CD4-positive, alpha-beta T cell (primary cell): Measurements from ENCODE around the gene CMIP. TPM values are rescaled to one million over a fixed set of nuclear protein-coding genes. Genes with fewer than 3 reads are reported as not detected.
A peak's percentile ranks its signal among the peaks of the same experiment; 100 is the strongest.

Experiments
- ATAC-seq: fragments of 200-7000 bp; cut with Tn5 transposase; one replicate; pipeline ENCODE4 v1.10.0; 2022; ENCODE audit warnings: mild to moderate bottlenecking; ENCODE audit not compliant: poor library complexity
- CTCF ChIA-PET: fragments of 350-600 bp; sonication (Branson Sonifier 250); formaldehyde crosslinking; loops from one replicate; lab custom pipeline; 2021; ENCODE audit warnings: antibody characterized with exemption, inconsistent platforms; lab: Charles Lee
- POLR2A ChIA-PET: fragments of 350-600 bp; sonication (Branson Sonifier 250); formaldehyde crosslinking; loops from one replicate; lab custom pipeline; 2021; ENCODE audit warnings: antibody characterized with exemption, inconsistent platforms; lab: Charles Lee
- DNase-seq, 14 experiments: peaks; one replicate each; pipeline ENCODE4 v3.0.0-alpha.2; 2013 to 2020; ENCODE audit warnings: mixed read lengths in 2 of 14
- H3K27ac ChIP-seq, 2 donors: one replicate each; pipeline versions ENCODE4 v1.5.1 to v1.7.0; 2013; ENCODE audit warnings: low read length in 2 of 2, low read depth in 1 of 2, mild to moderate bottlenecking in 1 of 2
- H3K27me3 ChIP-seq, 2 experiments: 1 replicate in 1 of 2; 2 replicates in 1 of 2; pipeline versions ENCODE4 v1.6.1 to v1.7.0; 2013; ENCODE audit warnings: low read length in 2 of 2, control low read depth in 1 of 2, mild to moderate bottlenecking in 1 of 2, moderate library complexity in 1 of 2; ENCODE audit not compliant: insufficient read depth in 2 of 2, control insufficient read depth in 1 of 2
- H3K36me3 ChIP-seq: one replicate; pipeline ENCODE4 v1.6.1; 2013; ENCODE audit warnings: low read length, control low read depth; ENCODE audit not compliant: insufficient read depth
- H3K4me1 ChIP-seq: one replicate; pipeline ENCODE4 v1.6.1; 2013; ENCODE audit warnings: low read length, control low read depth; ENCODE audit not compliant: insufficient read depth
- H3K4me3 ChIP-seq: one replicate; pipeline ENCODE4 v1.5.1; 2013; ENCODE audit warnings: mild to moderate bottlenecking, low read length, moderate library complexity
- H3K9me3 ChIP-seq, 2 experiments: 1 replicate in 1 of 2; 2 replicates in 1 of 2; pipeline versions ENCODE4 v1.6.1 to v1.7.0; 2013; ENCODE audit warnings: low read length in 2 of 2, mild to moderate bottlenecking in 2 of 2, control low read depth in 1 of 2, moderate library complexity in 1 of 2; ENCODE audit not compliant: control insufficient read depth in 1 of 2, insufficient read depth in 1 of 2
- H3K27ac Mint-ChIP-seq: one replicate; pipeline ENCODE4 v1.8.0; 2020; ENCODE audit warnings: mixed read lengths
- H3K27me3 Mint-ChIP-seq: one replicate; pipeline ENCODE4 v1.8.0; 2021; ENCODE audit warnings: mixed read lengths
- H3K36me3 Mint-ChIP-seq: one replicate; pipeline ENCODE4 v1.8.0; 2021; ENCODE audit warnings: low read depth, mixed read lengths
- H3K4me1 Mint-ChIP-seq: one replicate; pipeline ENCODE4 v1.8.0; 2021; ENCODE audit warnings: low read depth, mixed read lengths
- H3K4me3 Mint-ChIP-seq: one replicate; pipeline ENCODE4 v1.8.0; 2020; ENCODE audit warnings: mild to moderate bottlenecking, mixed read lengths
- H3K9me3 Mint-ChIP-seq: one replicate; pipeline ENCODE4 v1.8.0; 2020; ENCODE audit warnings: mixed read lengths
- CTCF ChIP-seq: fragments of 200-600 bp; IDR thresholded peaks from one replicate; pipeline ENCODE4 v1.8.0; 2022; ENCODE audit warnings: antibody characterized with exemption, mild to moderate bottlenecking
- intact Hi-C, 2 experiments: fragments of 100-400 bp; cut with DNase I in 1 of 2; cut with micrococcal nuclease in 1 of 2; formaldehyde crosslinking; loops; one replicate each; pipeline versions ENCODE4 v1.15.1 to v1.9.0; 2023 to 2025; cut with DNase I, micrococcal nuclease
- total RNA-seq, 174 experiments: library from RNA in 2 of 174; stranded (reverse) in 2 of 174; gene quantifications; one replicate each; pipeline ENCODE4 v1.2.3 and lab custom pipeline; 2021 to 2026

CMIP gene
- total RNA-seq, 2 experiments from 2014 or later: 33.5 to 35.3 TPM

DNA sequence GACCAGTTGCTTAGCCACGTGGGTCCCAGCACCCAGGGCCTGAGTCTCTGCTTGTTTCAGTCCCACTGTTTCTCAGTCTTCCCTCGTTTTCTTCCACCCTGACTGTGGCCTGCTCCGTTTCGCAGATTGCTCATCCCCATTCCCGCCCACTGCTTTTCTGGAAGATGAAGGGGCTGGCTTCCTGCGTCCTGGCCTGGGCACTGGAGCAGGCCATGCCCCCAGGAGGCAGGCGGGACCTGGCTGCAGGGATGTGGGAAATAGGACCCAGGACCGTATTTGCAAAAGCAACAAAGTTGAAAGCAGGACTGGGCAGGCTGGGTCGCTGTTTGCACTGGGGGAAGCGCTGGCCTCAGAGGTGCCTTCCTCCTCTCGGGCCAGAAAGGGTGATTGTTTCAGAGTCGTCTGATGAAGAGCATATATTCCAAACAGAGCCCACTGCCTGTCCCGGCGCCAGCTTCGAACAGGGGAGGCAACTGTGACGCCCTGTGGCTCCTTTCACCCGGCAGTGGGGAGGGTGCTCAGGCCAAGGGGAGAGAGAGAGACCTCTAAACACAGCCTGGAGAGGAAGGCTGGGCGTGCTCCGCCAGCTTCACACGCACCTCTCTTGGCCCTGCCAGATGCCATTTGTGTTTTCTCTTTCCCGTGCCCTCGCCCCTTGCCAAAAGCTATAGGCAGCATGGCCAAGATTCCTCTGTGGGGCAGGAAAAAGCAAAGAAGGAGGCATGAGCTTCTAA is 108.6 kb downstream of the CMIP start:
- ChIA-PET POLR2A (no interaction called here), CTCF (no interaction called here)
- H3K27me3 Mint-ChIP-seq: no peaks in the 10 kb centered on the region
- H3K4me3 Mint-ChIP-seq: no peak overlapping the region
- H3K27ac Mint-ChIP-seq: no peak overlapping the region
- Histone ChIP-seq H3K9me3 (peaks cover 0 to 18% of the 10 kb centered on the region in 2 experiments), H3K27ac (no peak overlapping the region), H3K27me3 (no peaks in the 10 kb centered on the region), H3K4me3 (no peak overlapping the region), H3K36me3 (peaks cover 6% of the 10 kb centered on the region), H3K4me1 (peaks cover 35% of the 10 kb centered on the region)
- H3K36me3 Mint-ChIP-seq: peaks cover 4% of the 10 kb centered on the region
- H3K9me3 Mint-ChIP-seq: no peaks in the 10 kb centered on the region
- DNase-seq: no peak
- intact Hi-C loops: no loop called here
- H3K4me1 Mint-ChIP-seq: peaks cover 58% of the 10 kb centered on the region
- TF ChIP-seq CTCF: no peak
- ATAC-seq: no peak

- H3K9me3 Mint-ChIP-seq: no peaks in the 10 kb centered on the region
- H3K4me3 Mint-ChIP-seq: no peak overlapping the region
- intact Hi-C loops: no loop called here
- H3K27ac Mint-ChIP-seq: peak overlapping the region; percentile 53
- peak in 1 of 14 experiments; percentile 21 for DNase-seq
- peaks cover 63% of the 10 kb centered on the region for H3K4me1 Mint-ChIP-seq
- H3K36me3 Mint-ChIP-seq: peaks cover 4% of the 10 kb centered on the region
- ChIA-PET CTCF (interaction anchor here (0.6 kb wide), 1 partner anchor 19 kb away, joined by 3 read pairs; no protein-coding TSS in a partner anchor), POLR2A (interaction anchor here (0.8 kb wide), 1 partner anchor 11 kb away, joined by 3 read pairs; no protein-coding TSS in a partner anchor)
- Histone ChIP-seq H3K4me3 (no peak overlapping the region), H3K27ac (no peak overlapping the region), H3K9me3 (peaks cover 0 to 18% of the 10 kb centered on the region in 2 experiments), H3K4me1 (peaks cover 29% of the 10 kb centered on the region), H3K27me3 (no peaks in the 10 kb centered on the region), H3K36me3 (peaks cover 6% of the 10 kb centered on the region)
- no peak for TF ChIP-seq CTCF
- ATAC-seq: no peak
- no peaks in the 10 kb centered on the region for H3K27me3 Mint-ChIP-seq
Observed at GRCh38 chr16:81553814-81554675, 109.4 kb downstream of the CMIP start.

GRCh38 chr16:81554979-81555378 is 110.4 kb downstream of the CMIP start:
- POLR2A ChIA-PET: no interaction called here

More at GRCh38 chr16:81554979-81555378, 110.4 kb downstream of the CMIP start:
- H3K36me3 ChIP-seq: peaks cover 5% of the 10 kb centered on the region
- no peak overlapping the region for H3K4me3 Mint-ChIP-seq
- DNase-seq (no peak), ATAC-seq (no peak)
- H3K9me3 Mint-ChIP-seq: no peaks in the 10 kb centered on the region
- no peak overlapping the region for H3K27ac Mint-ChIP-seq
- peaks cover 0 to 18% of the 10 kb centered on the region in 2 experiments for H3K9me3 ChIP-seq
- intact Hi-C loops: no loop called here
- H3K4me3 ChIP-seq: no peak overlapping the region
- TF ChIP-seq CTCF: no peak
- H3K4me1 Mint-ChIP-seq: peaks cover 64% of the 10 kb centered on the region
- no peaks in the 10 kb centered on the region for H3K27me3 ChIP-seq
- H3K36me3 Mint-ChIP-seq: peaks cover 4% of the 10 kb centered on the region
- no peaks in the 10 kb centered on the region for H3K27me3 Mint-ChIP-seq
- H3K27ac ChIP-seq: no peak overlapping the region
- CTCF ChIA-PET: no interaction called here
- peaks cover 26% of the 10 kb centered on the region for H3K4me1 ChIP-seq
